GM19023 (cell line): ENCODE results near the gene USP43.
"Not testable (repeated sequence)": the region's sequence is repeated elsewhere in the genome, so short reads cannot be mapped to it uniquely, and the experiment has no call there.

Experiments
- ATAC-seq: cut with Tn5 transposase; IDR thresholded peaks from one replicate; pipeline ENCODE4 v1.9.1; 2021; ENCODE audit warnings: mild to moderate bottlenecking, moderate library complexity; ENCODE audit not compliant: unreplicated experiment

Gene USP43

DNA sequence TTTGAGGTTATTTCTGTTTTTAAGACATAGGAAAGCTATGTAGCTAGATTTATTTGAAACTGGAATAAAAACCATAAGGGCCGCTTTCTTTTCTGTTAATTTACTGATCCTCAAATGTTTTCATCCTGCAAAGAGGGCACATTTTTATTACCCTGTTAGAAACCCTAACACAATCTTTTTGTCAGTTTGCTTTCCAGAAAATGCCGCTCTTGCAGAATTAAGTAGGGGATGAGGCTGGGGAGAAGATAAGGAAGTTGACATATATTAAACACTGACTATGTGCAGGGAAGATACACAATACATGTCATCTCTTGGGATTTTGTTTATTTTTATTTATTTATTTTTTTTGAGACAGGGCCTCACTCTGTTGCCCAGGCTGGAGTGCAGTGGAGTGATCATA lies 15.7 kb downstream of the USP43 start:
- ATAC-seq, result no peak

DNA sequence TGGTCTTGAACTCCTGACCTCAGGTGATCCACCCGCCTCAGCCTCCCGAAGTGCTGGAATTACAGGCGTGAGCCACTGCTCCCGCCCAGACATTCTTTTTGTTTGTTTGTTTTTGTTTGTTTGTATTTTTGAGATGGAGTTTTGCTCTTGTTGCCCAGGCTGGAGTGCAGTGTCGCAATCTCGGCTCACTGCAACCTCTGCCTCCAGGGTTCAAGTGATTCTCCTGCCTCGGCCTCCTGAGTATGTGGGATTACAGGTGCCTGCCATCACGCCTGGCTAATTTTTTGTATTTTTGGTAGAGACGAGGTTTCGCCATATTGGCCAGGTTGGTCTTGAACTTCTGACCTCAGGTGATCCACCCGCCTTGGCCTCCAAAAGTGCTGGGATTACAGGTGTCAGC lies 18.2 kb downstream of the USP43 start:
- not testable (repeated sequence) for ATAC-seq

DNA sequence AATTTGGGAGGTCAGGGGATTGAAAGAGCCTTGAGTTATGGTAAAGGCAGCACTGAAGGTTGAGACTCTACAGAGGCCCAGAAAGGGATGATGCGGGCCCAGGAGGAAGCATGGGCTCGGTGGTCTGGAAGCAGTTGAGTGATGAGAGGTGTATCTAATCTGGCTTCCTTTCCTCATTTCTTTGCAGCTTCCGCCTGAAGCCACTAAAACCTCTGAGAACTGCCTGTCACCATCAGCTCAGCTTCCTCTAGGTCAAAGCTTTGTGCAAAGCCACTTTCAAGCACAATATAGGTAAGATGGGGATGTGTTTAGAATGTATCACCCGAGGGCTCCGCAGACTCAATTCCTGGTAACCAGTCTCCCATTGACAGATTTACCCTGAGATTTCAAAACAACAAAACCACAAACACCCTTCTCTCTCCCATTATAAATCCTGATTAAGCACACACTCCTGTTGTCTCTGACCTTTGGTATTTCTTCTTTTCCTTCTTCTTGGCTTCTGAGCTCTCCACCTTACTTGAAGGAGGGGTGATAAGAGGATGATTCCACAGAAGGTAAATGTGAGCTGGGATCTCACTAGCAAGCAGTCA lies 21.2 kb downstream of the USP43 start:
- no peak for ATAC-seq

DNA sequence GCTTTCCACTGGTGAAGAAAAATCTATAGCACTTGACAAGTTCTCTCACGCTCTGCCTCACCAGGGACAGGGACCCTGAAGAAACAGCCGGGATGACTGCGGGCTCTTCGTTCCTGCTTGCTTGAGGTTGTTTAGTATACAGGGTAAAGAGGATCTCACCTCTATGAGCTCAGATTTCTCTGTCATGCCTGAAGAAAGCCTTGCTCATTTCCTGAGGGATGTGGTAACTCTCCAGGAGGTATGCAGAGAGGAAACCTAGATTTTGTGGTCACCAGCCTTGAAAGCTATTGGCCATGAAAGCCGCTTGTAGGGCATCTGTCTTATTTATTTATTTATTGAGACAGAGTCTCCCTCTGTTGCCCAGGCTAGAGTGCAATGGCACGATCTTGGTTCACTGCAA lies 23.2 kb downstream of the USP43 start:
- ATAC-seq, result no peak

DNA sequence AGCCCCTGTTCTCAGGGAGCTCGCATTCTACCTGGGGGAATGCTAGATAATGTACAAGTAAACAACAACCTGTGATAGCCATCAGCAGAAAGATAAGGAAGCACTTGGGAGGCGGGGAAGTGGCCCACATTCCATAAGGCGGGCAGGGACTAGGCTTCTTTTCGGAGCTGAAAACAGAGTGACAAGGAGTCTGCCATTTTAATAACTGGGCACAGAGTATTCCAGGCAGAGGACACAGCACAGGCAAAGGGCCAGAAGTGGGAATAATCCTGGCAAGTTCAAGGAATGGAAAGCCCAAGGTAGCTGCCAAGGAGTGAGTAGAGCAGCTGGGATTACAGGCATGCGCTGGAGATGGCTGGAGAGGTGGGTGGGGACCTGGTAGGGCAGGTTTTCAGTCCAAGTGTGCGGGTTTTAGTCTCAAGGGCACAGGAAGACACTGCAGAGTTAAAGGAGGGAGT lies 24.3 kb downstream of the USP43 start:
- ATAC-seq, result no peak

DNA sequence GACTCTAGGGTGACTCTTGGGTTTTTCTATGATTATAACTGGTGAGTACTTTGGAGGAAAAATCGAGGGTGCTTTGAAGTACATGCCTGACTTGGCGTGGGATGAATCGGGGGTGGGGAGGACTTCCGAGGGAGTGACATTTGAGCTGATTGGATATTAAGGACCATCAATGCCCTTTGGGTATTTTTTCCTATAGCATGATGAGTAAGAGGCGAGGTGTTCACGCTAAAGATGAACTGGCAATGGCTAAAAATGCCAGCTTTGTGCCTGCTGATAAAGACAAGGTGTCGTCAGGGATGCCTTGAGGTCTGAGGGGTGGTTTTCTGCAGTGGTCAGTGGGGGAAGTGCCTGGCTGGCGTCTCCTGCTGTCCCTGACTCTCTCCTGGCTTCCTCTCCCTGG lies 25.3 kb downstream of the USP43 start:
- no peak for ATAC-seq

DNA sequence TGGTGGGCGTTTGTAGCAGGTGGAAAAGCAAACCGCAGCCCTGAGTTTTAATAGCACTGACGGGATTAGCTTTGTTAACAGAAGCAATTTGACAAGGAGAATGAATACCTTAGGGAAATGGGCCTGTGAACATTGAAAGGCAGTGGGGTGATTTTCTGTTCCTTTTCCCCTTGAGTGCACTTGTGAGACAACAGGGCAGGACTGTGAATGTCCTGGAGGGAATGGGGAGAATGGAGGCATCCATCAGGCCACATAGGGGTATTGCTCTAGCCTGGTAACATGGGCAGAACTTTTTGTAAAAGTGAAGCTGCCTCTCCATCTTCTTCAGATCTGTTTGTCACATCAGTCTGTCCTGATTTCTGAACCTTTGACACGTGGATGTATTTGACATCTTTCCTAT lies 26.2 kb downstream of the USP43 start:
- ATAC-seq, result no peak

DNA sequence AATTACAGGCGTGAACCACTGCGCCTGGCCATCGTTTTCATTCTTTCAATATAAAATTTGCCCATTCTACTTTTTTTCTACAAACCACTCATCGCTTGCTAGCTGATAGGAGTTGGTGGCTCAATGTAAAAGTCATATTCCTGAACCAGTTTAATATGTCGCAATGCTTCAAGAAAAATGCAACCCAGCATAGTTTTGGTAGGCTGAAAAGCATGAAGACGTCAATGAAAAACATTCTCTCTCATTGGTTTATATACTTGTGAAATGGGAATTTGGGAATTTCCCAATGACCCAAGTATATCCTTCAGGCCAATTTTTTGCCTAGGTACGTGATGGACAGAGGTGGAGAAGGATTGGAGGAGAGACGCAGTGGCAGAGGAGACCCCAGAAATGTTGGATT lies 26.9 kb downstream of the USP43 start:
- no peak for ATAC-seq

DNA sequence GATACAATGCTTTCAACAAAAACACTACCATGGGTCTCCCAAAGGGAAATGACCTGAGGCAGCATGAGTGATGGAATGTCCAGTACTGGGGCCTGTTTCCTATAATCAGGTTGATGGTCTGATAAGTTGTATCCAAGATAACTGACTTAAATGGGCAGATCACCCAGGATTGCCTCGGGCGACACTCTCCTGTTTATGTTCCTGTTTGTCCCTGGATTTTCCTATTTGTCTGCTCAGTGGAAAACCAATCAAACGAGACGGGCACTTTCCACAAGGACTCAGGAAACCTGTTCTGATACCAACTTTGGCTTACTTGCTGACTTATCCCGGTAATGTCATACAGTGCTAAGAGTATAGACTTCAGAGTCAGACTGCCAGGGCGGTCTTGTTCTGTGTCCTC lies 27.4 kb downstream of the USP43 start:
- ATAC-seq, result no peak

DNA sequence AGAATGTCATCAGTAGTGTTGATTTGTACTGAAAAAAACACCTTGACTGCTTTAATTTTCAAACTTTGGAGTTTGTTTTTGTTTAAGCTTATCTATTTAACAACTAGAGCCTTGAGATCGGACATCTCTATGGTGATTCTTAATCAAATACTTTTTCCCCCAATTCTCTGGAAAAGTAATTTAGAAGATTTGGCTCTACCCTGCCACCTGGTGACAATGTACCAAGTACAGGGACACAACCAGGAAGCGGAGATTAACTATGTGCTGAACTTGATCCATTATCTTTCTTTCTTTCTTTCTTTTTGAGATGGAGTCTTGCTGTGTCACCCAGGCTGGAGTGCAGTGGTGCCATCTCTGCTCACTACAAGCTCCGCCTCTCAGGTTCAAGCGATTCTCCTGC lies 30.8 kb downstream of the USP43 start:
- no peak for ATAC-seq

DNA sequence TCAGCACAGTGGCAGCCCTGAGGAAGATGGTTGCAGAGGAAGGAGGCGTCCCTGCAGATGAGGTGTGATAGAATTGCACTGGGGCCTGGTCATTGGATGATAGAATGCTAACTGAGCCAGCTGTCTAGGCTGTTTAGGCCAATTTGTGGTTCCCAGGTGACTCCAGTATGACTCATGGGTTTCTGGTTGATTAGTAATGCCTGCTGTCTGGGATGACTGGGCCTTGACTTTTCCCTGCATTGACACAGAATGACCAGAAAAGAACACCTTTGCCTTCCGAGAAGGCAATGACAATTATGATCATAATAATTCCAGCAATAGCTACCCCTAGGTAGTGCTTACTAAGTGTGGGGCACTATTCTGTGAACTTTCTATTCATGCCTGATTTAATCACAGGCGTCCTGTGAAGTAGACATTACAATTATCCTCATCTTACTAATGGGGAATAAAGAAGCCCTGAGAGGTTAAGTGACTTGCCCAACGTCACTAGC lies 31.5 kb downstream of the USP43 start:
- no peak for ATAC-seq

DNA sequence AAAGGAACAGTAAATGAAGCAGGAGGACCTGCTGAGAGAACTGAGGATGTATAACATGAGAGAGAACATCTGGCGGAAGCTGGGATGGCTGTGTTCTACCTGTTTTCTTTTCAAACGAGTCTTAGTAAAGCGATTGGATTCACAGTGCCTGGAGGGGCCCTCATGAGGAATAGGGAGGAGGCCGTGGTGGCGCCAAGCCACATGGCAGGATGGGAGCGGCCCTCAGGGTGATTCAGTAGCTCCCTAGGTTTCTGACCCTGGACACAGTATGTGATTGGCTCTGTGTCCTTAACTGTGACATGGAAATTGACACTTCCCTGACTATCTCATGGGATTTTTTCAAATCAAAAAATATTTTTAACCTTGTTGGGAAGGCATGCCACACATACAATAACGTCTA lies 32.1 kb downstream of the USP43 start:
- ATAC-seq, result no peak

DNA sequence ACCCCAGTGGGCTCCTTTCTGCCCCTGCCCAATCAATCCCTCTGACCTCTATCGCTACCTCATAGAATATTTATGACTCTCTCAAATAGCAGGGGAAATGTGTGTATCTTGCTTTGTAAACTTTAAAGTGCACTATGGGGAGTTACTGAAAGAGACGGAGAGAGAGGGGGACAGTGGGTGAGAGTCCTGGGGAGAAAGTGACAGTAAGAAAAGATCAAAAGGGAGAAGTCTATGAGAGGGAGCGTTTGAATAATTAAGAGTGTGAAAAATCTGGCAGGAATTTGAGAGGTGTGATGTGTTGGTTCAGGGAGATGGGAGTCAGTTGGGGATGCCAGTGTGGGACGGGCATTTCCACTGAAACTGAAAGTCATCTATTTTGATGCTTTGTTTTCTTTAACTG lies 32.6 kb downstream of the USP43 start:
- ATAC-seq, result no peak

DNA sequence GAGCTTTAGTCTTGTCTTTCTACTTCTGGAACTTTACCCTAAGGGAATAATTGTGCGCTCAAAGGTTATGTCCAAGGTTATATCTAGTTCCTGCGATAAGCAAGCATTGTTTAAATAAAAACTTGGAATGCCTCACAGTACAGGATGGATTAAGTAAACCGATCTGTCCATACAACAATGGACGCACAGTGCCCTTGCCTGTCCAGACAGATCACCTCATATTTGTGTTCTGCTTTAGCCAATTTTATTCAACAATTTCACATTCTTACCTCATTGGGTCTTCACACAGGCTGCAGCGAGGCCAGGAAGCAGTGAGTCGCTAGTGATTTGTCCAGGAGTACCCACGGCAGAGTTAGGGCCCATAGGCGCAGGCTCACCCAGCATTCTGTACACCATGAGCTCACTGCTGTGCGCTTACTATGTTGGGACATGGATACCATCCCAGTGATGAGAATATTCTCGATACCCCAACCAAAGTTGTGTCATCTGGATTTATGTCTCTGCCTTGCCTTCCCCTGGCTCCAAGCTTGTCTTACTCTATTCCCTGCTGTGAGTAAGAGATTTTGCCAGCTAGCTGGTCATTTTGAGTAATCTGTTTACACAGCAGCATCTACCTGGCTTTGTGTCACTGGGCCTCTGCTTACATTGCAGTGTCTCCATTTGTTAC lies 39.8 kb downstream of the USP43 start:
- no peak for ATAC-seq

DNA sequence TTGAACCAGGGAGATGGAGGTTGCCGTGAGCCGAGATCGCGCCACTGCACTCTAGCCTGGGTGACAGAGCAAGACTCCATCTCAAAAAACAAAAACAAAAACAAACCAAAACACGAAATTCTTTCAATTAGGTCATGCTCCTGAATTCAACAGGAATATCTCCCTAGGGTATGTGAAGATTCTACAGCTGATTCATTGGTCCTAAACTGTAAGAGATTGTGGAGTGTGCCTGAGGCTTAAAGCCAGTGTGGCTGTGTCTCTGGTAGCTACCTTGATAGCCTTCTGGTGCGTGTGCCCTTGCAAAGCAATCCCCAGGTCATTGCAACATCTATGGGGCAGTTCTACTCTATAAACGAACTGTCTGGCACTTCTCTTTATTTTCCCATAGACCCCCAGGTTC lies 48.4 kb downstream of the USP43 start:
- ATAC-seq, result no peak

DNA sequence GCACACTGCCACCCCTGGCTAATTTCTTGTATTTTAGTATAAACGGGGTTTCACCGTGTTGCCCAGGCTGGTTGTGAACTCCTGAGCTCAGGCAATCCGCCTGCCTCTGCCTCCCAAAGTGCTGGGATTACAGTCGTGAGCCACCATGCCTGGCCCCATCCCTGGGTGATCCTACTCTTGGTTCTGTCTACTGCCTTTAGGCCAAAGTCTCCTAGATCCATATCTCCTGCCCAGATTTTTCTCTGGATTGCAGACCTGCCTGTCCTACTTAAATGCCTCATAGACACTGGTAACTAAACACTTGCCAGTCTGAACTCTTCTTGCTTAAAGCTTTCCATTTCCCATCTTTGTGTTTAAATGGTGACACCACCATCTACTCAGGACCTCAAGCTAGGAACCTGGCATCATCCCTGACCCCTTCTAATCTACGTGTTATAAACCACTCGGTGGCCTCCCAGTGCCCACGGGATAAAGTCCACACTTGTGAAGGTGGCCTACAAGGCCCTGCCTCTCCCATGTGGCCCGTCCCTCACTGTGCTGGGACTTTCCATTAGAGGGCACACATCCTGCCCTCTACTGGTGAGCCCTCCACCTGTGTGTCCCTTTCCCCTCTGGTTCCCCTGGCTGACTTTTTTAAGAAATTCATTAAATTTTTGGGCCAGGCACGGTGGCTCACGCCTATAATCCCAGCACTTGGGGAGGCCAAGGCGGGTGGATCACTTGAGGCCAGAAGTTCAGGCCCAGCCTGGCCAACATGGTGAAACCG lies 51.1 kb downstream of the USP43 start:
- no peak for ATAC-seq

DNA sequence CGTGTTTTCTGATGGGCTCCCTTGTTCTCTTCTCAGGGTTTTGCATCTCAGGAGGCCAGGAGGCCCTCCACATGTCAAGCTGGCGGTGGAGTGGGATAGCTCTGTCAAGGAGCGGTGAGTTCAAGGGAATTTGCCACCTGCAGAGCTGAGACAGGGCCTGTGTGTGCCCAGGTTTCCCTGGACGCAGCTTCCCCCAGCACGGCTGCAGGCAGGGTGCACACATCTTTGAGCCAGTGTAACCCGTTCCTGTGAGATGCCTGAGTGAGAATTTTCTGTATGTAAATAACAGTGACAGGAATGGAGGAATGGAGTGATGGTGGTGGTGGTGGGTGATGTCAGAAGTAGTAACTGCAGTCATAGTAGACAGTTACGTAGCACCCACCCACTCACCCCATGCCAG lies 54.8 kb downstream of the USP43 start:
- no peak for ATAC-seq

DNA sequence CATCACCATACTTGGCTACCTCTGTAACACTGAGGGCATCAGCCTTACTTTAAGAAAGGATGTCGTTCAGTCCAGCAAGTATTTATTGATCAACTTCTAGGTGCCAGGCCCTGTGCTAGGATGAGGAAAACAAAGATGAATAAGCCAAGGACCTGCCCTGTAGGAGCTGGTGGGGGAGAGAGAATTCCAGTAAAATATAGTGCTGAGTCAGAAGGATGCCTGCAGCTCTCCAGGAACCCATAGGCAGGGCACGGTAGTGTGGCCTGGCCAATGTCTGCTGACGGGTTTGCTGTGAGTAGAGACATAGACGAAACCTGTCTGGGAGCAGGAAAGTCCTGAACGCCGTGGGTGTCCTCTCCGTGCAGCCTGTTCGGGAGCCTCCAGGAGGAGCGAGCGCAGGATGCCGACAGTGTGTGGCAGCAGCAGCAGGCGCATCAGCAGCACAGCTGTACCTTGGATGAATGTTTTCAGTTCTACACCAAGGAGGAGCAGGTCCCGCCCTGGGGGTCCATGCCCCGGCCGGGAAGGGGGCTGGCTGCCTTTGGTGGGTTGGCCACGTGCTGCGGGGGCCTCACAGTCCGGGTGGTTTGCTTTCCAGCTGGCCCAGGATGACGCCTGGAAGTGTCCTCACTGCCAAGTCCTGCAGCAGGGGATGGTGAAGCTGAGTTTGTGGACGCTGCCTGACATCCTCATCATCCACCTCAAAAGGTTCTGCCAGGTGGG lies 55.6 kb downstream of the USP43 start:
- no peak for ATAC-seq

DNA sequence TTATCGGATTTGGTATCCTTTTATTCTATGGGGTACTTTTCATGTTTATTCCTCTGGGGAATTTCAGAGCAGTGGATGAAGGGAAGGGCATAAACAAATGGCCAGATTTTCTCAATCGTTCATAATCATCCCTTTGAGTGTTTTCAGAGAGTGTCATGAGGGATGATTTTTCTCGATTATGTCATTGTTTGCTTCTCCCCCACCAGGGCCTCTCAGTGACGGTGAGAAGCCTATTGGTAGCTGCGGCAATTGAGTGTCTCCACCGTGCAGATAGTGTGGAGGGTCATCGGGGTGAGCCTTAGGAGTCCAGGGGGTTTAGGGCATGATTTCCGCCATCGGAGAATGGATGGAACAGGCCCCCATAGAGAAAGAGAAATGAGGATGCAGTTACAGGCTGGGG lies 57.2 kb downstream of the USP43 start:
- no peak for ATAC-seq

DNA sequence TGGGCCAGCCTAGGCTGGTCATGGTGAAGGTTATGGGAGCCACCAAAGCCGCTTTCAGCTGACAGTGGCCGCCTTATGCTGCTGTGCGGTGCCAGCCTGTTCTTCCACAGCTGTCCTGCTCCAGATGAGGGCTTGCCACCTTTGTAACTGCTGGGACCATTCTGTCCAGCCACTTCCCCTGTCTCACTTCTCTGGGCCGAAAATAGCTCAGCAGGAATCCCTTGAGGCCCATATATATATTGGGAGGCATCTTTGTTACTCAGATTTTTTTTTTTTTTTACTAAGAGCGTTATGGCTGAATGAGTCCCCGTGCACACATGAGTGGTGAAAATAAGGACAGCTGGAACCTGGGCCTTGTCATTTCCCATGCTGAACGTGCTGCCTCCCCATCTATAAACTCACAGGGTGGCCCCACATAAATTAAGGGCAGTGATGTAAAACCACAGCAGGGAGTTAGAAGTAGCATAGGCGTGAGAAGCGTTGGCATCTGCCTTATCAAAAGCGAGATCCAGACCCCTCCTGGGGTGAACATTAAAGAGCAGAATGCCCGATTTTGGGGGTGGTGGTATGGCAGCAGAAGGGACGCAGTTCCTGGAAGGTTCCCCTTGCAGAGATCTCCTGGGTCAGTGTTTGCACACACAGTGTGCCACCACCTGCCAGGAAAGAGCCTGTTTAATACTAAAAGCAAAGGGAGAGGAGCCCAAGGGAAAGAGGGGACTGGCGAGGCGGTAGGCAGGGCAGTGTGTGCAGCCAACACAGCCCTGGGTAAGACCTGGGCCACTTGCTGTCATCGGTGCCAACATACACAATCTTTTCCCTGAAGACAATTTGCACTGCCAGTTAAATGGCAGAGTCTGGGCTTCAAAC lies 57.8 kb downstream of the USP43 start:
- ATAC-seq, result no peak

DNA sequence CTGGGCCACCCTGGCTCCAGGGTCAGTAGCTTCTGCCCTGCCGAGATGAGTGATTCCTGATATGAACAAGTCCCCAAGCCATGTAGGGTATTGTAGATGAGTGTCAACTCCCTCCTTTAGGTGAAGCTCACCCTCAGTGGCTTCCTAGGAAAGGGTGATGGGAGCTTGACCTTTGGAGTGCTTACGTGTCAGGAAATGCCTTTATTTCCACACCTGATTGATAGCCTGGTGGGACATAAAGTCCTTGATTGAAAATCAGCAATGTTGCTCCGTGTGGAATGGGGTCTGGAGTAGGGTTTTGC lies 58.4 kb downstream of the USP43 start:
- ATAC-seq, result no peak
